ENCODE results near the gene TECTA.
A peak's percentile ranks its signal among the peaks of the same experiment; 100 is the strongest.

TECTA gene, protein sequence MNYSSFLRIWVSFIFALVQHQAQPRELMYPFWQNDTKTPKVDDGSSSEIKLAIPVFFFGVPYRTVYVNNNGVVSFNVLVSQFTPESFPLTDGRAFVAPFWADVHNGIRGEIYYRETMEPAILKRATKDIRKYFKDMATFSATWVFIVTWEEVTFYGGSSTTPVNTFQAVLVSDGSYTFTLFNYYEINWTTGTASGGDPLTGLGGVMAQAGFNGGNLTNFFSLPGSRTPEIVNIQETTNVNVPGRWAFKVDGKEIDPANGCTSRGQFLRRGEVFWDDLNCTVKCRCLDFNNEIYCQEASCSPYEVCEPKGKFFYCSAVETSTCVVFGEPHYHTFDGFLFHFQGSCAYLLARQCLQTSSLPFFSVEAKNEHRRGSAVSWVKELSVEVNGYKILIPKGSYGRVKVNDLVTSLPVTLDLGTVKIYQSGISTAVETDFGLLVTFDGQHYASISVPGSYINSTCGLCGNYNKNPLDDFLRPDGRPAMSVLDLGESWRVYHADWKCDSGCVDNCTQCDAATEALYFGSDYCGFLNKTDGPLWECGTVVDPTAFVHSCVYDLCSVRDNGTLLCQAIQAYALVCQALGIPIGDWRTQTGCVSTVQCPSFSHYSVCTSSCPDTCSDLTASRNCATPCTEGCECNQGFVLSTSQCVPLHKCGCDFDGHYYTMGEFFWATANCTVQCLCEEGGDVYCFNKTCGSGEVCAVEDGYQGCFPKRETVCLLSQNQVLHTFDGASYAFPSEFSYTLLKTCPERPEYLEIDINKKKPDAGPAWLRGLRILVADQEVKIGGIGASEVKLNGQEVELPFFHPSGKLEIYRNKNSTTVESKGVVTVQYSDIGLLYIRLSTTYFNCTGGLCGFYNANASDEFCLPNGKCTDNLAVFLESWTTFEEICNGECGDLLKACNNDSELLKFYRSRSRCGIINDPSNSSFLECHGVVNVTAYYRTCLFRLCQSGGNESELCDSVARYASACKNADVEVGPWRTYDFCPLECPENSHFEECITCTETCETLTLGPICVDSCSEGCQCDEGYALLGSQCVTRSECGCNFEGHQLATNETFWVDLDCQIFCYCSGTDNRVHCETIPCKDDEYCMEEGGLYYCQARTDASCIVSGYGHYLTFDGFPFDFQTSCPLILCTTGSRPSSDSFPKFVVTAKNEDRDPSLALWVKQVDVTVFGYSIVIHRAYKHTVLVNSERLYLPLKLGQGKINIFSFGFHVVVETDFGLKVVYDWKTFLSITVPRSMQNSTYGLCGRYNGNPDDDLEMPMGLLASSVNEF (N-terminal part only)

DNA sequence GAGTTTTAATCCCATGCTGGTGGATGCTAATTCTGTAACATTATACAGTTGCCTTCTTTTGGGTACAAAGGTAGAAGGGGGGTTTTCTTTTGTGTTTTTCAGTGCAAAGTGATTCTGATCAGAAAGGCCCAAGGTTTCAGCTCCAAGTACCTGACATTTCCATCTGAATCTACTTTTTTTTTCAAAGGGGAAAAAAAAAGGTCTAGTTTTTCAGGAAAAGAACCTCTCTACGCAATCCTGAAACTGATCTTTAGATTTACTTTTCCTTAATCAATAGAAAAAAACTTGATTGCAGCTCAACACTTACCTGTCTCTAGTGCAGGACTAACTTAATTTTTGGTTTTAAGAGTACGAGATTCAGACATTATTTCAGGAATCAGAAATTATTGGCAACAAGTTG is at the start of gene TECTA:
Gene TECTA, plus strand, starts transcription at position 301 of the 400 bp plus-strand sequence. CDS start 1,423 bp downstream, outside the sequence.
- no peak for DNase-seq

DNA sequence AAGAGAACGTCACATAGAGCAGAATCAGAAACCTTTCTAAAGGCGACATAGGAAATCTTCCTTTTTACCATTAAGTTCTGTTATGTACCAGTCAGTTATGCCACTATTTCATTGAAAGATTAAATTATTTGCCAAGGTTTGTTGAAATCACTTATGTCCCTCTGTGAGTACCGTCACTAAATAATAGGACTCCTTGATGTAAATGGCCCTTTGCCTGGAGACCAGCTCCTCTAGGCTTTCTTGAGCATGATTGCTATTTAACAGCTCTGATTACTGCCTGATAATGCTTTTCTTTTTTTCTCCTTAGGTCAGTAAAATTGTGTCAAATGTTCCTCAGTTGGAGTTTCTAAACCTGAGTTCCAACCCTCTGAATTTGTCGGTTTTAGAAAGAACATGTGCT is 47.8 kb upstream of the TECTA start:
- no peak for DNase-seq

DNA sequence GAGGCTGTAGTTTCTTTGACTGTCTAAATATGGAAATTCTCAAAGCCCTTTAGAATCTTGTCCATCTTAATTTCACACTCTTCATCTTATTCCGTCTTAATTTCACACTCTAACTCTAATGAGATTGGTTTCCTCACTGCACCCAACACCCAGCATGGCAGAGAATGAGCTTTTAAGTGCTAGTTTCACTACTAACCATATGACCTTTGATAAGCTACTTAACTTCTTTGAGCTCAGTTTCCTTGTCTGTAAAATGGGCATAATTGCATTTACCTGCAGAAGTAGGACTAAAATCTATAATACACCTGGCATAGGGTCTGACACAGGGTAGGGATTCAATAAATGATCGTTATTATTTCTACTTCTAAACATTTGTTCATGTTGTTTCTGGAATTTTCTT is 46.8 kb upstream of the TECTA start:
- DNase-seq: no peak

DNA sequence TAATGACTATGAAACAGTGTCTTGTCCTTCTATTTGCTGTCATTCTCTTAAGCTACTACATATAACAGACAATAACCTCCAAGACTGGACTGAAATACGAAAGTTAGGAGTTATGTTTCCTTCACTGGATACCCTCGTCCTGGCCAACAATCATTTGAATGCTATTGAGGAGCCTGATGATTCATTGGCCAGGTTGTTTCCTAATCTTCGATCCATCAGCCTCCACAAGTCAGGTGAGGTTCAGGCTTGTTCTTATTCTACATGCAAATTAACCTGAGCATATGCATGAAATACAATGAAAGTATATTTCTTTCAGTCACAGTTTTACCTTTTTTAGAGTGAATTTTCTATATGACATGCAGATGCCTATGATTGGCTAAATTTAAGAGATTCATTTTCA is 46.0 kb upstream of the TECTA start:
- no peak for DNase-seq

DNA sequence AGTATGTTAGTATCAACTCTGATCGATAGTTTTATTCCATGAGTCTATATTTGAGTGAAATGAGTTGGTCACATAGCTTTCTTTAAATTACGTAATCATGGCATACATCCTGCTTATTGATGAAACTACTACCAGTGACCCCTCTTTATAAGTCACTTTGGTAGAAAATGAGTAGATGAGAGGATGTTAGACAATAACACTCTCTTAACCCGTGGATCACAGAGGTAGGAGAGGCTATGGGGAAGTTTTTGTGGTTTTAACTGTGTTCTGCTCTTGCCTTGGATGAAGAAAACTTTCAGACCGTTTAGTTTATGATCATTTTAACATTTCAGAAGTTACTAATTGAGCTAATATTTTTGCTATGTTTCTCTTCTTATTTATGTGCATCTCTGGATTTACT is 43.1 kb upstream of the TECTA start:
- no peak for DNase-seq

DNA sequence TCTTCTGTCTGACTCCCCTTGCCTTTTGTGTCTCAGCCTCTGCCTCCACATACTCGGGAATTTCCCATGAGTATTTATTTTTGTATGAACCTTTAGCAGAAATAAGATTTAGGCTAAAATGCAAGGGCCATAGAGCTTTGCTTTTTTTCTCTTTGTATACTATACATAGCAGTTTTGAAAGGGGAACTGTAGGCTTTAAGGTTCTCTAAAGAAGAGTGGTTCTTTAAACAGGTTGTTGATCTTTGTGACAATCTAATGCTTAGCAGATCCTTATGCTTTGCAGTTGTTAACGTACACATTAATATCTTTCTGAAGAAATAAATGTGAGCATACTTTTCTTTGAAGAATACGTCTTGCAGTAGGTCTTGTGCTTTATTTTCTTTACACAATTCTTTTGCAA is 42.1 kb upstream of the TECTA start:
- no peak for DNase-seq

DNA sequence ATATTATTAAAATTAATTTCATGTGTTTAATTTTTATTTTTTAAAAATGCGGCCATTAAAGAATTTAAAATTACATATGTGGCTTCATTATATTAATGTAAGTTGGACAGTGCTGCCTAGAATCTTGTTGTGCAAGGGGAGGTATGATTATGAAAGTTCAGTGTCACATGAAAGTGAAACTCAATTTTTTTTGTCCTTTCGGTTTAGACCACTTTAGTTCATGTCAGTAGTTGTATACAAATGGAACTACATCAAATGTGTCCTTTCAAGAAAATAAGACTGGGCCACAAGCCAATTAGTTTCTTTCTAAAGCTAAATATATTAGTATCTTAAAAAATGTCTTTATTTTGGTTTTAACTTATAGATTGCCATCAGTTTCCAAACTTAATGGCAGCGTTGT is 41.4 kb upstream of the TECTA start:
- DNase-seq: no peak

DNA sequence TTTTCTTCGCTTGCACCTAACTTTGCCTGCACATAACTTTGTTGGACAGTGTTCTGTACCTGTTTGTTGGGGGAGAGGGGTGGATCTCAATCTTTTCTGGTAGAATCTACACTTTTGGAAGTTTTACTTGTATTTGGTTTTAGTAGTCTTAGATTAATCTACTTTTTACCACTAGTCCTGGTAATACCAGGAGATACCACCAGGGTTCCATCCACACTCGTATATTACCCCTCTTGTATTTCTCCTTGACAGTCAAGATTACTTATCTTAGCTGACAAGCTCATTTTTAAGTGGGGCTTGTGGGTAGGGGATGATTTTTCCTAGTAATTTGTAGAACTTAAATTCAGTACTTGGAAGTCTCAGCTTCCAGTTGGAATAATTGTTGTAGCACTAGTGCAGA is 37.3 kb upstream of the TECTA start:
- DNase-seq: no peak

DNA sequence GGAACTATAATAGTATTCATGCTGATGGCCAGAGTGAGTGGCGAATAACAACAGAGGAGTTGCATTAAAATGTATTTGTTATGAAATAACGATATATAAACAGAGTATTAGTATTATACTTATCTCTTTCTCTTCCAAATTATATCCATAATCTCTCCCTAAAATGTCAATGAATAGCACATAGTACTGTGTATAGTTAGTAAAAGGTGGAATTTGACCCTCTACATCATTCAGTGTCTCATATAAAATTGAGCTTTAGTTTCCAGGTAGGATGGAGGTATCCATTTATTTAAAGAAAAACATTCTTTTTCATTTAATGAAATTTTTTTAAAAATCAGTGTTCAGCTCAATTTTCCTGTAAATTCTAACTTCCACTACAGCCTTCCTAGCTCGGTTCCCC is 34.4 kb upstream of the TECTA start:
- no peak for DNase-seq

DNA sequence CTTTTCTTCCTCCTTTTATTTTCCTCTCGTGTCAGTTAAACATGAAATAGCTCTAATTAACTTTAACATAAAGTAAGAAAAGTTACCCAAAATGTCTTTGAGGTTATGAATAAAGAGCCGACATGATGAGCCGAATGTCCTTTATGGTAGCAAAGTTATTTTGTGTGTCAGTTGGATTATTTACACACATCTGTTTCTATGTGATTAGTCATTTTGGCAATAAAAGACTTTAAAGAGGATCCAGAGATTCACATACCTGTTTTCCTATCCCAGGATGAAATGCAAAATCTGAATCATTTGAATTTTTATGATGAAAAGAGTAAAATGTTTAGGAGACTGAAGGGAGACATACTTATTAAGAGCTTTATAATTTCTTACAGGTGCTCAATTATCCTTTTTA is 34.0 kb upstream of the TECTA start:
- DNase-seq: no peak

DNA sequence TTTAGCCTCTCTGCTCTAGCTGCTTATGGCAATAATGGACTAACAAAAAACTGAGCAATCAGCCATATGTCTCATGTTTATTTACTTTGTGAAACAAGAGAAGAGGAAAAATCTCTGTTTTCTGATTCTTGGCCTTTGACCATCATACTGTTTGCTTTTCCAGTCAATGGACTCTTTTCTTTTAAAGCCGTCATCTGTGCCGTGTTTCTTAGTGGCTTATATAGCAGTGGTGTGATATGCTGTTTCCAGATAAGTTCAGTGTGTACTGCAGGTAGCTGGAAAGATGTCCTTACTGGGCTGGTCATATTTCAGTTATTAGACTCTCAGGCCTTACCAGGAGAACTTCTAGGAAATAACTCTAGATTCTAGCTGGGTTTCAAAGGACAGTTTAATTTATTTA is 33.6 kb upstream of the TECTA start:
- peak; percentile 46 for DNase-seq

DNA sequence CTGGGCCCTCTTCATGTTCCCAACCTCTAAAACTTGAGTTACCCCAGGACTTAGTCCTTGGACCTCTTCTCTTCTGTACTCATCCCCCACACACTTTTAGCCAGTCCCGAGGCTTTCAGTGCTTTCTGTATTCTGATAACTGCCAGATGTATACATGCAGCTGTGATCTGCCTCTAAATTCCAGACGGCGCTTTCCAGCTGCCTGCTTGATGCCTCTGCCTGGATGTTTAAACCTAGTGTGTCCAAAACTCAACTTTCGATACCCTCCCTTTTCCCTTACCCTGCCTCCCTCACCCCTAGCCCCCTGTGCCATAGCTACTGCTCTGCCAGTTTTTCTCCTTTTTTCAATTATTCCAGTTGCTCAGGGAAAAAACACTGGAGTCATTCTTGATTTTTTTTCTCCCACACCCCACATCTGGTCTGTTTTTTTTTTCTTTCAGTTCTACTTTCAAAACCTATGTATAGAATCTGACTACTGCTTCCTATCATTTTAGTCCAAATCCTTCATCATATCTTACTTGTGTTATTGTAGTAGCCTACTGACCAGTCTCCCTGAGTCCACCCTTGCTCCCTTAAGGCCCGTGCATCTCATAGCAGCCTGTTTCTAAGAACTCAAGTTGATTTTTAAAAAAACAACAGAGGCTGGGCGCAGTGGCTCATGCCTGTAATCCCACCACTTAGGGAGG is 32.9 kb upstream of the TECTA start:
- no peak for DNase-seq

DNA sequence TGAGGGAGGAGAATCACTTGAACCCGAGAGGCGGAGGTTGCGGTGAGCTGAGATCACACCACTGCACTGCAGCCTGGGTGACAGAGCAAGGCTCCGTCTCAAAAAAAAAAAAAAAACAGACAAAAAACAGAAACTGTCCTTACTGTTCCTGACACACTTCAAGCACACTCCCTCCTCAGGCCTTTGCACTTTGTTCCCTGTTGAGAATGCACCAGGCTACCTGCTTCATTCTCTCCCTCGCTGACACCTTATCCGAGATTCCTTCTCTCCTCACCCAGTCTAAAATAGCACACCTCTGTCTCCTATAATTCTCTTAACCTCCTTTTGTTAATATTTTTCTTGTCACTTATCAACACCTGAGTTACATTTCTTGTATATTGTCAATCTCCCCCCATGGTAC is 32.3 kb upstream of the TECTA start:
- DNase-seq: no peak

DNA sequence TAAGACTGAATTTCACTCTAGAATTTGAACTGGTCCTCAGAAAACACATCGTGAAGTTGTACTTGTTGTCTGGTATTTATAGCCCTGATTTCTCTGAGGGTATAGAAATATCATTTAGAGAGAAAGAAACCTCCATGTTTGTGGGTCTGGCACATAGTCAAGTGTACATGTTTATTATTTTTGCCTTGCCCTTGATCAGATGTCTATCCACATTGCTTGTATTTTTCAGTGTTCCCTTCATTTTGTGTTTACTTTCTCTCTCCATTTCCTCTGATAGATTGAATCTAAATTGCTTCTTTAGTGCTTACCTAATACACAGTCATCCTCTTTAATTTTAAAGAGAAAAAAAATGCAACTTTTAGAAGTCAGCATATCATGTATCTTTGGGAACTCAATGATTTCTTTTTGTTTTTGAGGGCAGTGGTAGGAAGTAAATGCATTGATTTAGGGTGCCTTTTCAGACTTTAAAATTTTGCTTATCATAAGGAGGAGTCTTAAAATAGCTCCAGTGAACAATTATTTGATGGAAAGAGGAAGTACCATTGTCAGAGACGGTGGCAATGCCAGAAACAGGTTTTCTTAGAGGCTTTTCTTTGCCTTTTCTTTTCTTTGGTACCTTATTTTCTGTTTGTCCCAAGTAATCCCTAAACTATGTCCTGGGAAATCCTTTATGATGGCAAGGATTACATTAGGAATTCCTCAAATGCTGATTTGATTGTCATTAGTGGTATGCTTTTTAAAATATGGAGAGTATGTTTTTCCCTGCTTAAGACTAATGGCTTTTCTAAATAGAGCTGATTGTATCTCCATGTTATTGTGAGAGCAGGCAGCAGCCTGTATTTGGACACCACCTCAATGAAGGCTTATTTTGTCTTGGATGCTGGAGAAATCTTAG is 29.8 kb upstream of the TECTA start:
- DNase-seq: no peak

DNA sequence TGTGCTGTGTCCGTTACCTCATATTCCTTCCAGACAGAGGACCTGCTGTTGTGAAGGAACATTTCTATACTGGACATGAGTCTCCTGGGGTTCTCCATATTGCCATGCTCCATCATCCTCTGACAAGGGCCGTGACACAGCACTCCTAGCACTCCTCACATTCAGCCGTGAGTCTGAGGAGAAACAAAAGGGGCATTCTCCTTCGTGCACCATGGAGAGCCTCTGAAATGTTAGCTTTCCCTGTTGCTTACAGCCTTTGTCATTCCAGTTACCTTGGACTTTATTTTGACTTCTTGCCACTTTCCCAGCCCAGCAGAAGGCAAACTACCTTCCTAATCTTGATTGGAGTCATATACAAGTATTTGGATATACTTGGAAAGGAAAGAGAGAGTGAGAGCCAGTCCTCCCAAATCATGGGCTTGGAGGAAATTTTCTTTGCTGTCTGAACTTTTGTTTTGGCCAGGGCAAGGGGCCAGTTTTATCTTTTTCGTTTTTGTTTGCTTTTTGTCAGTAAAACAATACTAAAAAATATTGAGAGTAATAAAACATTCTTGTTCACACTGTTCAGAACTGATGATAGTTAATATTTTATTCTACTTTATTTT is 29.1 kb upstream of the TECTA start:
- no peak for DNase-seq

DNA sequence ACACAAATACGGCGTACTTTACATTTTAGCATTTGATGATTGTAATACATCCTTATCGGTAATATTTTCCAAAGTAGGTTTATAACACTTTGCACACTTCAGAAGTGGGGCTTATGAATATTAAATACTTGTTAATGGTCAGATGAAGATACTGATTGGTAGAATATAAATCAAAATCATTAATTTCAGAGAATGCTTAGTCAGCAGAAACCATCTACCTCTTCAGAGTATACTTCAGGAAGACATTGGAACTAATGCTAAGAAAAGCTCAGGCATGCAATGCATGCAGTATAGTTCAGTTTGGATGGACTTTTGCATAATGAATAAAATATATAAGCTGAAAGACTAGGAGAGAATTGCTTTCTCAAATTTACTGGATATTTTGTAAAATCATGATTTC is 19.7 kb upstream of the TECTA start:
- no peak for DNase-seq

DNA sequence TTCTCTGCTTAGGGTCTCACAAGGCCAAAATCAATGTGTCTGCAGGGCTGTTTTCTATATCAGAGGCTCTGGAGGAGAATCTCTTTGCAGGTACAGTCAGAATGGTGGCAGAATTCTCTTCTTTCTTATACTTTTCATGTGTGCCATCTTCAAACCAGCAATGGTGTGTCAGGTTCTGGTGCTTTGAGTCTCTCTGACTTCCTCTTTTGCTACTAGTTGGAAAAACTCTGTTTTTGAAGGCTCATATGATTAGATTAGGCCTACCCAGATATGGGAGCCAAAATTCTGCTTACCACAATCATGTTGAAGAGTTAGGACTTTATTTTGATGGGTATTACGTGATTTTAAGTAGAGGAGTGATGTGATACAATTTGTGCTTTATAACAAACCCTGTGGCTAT is 18.8 kb upstream of the TECTA start:
- DNase-seq: no peak

DNA sequence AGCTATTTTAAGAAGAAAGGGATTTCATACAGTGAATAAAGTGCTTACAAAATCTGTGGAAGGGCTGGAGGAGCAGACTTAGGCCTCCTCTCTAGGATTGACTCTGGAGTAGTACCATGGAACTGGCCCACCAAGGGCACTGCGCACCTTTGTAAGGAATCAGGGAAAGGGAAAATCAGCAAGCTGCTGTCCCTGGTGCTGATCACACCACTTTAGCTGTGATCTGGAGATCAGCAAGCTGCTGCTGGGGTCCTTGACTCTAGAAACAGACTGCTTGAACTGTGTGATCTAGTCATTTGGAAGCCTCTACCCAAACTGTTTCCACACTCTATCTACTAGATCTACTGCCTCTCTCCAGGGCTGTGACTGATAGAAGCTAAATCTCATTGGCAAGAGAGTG is 18.4 kb upstream of the TECTA start:
- no peak for DNase-seq

DNA sequence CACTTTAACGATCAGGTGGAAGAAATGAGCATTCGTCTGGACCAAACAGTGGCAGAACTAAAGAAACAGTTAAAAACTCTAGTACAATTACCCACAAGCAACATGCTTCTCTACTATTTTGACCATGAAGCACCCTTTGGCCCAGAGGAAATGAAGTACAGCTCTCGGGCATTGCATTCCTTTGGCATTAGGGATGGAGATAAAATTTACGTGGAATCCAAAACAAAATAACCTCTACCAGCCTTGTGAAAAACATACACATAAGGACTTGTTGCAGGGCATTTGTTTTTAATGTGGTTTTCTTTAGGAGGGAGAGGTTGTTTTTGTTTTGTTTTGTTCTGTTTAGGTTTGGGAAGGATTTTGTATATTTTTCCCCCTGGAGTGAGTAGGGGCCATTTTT is 14.2 kb upstream of the TECTA start:
- no peak for DNase-seq

DNA sequence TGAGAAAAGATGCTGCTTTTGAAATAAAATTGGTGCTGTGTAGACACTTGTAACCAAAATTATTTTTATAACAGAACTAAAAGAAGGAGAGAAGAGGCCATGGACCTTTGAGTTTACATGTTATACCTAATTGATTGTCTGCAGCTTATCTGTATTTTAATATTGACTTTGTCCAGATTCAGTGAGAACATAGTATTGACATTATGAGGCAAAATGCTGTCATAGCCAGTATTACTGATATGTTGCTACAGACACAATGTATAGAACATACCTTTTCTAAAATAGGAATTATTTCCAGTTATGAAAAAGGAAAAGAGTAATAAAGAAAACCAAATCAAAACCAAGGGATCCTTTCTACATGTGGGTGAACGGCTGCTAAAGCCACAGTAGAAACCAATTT is 11.5 kb upstream of the TECTA start:
- no peak for DNase-seq

DNA sequence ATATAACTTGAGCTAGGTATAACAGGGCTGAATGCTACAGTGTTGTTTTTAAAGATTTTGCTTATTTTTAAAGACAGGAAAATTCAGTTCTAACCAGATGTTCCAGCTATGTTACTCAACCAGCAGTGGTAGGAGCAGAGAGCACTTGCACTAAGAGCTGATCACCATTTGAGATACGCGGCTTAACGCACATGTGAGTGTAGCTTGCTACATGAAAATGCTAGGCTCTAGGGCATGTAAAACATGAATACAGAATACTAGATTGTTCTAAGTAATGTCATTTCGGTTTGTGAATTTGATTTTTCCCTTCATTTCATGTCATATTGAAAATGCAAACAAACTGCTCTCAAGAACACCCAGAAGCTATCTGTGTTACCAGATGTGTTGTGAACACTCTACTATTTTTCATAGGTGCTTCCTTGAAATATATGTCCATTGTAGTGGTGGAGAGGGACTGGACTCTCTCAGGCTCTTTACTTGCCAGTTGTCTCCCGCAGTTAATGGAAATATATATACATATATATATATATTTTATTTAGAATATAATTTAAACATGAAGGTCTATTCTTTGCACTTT is 10.8 kb upstream of the TECTA start:
- DNase-seq: no peak
